GM12878 (cell line): ENCODE measurements around the gene C4orf17. TPM values are rescaled to one million over a fixed set of nuclear protein-coding genes. Genes with fewer than 3 reads are reported as not detected.

ENCODE experiments used
- EGR1 ChIP-seq, 2 experiments: IDR thresholded peaks; 1 replicate in 1 of 2; 2 replicates in 1 of 2; pipeline ENCODE4 v1.6.1; 2011 to 2012; ENCODE audit warnings: low read depth in 2 of 2, low read length in 2 of 2, borderline replicate concordance in 1 of 2, mild to moderate bottlenecking in 1 of 2, moderate library complexity in 1 of 2
- ESRRA ChIP-seq: IDR thresholded peaks from 2 replicates; pipeline ENCODE4 v1.6.1; 2012; ENCODE audit warnings: mild to moderate bottlenecking, low read length, improper control_type of control experiment
- ETV6 ChIP-seq, 2 experiments: fragments of 450-650 bp in 1 of 2; IDR thresholded peaks in 1 of 2; conservative IDR thresholded peaks in 1 of 2; 2 replicates each; pipeline ENCODE4 v1.6.1; 2014; ENCODE audit warnings: antibody characterized with exemption in 1 of 2, borderline replicate concordance in 1 of 2, low read depth in 1 of 2, mild to moderate bottlenecking in 1 of 2, moderate library complexity in 1 of 2
- EZH2 ChIP-seq: IDR thresholded peaks from 2 replicates; pipeline ENCODE4 v1.6.1; 2012; ENCODE audit warnings: low read depth, mild to moderate bottlenecking, control low read depth, inconsistent platforms, low read length, borderline replicate concordance; ENCODE audit not compliant: control insufficient read depth
- GATAD2B ChIP-seq: fragments of 450-650 bp; conservative IDR thresholded peaks from 2 replicates; pipeline ENCODE4 v1.6.1; 2017; ENCODE audit warnings: low read depth, mild to moderate bottlenecking, moderate library complexity
- JUNB ChIP-seq: IDR thresholded peaks from 2 replicates; pipeline ENCODE4 v1.6.1; 2016; ENCODE audit warnings: antibody characterized with exemption, mild to moderate bottlenecking
- KLF5 ChIP-seq: fragments of 450-650 bp; IDR thresholded peaks from 2 replicates; pipeline ENCODE4 v1.6.1; 2014; ENCODE audit warnings: mild to moderate bottlenecking; ENCODE audit not compliant: partially characterized antibody
- LARP7 ChIP-seq: fragments of 450-650 bp; IDR thresholded peaks from 2 replicates; pipeline ENCODE4 v1.6.1; 2017; ENCODE audit warnings: mild to moderate bottlenecking
- NBN ChIP-seq: fragments of 450-650 bp; IDR thresholded peaks from 2 replicates; pipeline ENCODE4 v1.6.1; 2016
- NFXL1 ChIP-seq: fragments of 450-650 bp; IDR thresholded peaks from 2 replicates; pipeline ENCODE4 v1.6.1; 2017; ENCODE audit warnings: antibody characterized with exemption, mild to moderate bottlenecking, borderline replicate concordance
- NR2C2 ChIP-seq: IDR thresholded peaks from 2 replicates; pipeline ENCODE4 v1.6.1; 2011; ENCODE audit warnings: borderline replicate concordance, low read depth; ENCODE audit not compliant: control insufficient read depth, insufficient read length
- POU2F2 ChIP-seq: IDR thresholded peaks from 3 replicates; pipeline ENCODE4 v1.6.1; 2011; ENCODE audit warnings: low read depth, mild to moderate bottlenecking, low read length, borderline replicate concordance
- RB1 ChIP-seq: fragments of 450-650 bp; formaldehyde crosslinking; IDR thresholded peaks from 2 replicates; pipeline ENCODE4 v1.6.1; 2017; ENCODE audit warnings: mild to moderate bottlenecking, borderline replicate concordance
- SIN3A ChIP-seq: IDR thresholded peaks from 2 replicates; pipeline ENCODE4 v1.6.1; 2012; ENCODE audit warnings: low read depth, low read length, improper control_type of control experiment
- TCF12 ChIP-seq: IDR thresholded peaks from 2 replicates; pipeline ENCODE4 v1.6.1; 2011; ENCODE audit warnings: low read depth, mild to moderate bottlenecking, low read length
- USF2 ChIP-seq: IDR thresholded peaks from 2 replicates; pipeline ENCODE4 v1.6.1; 2011; ENCODE audit warnings: low read depth, low read length, improper control_type of control experiment, borderline replicate concordance
- ZNF384 ChIP-seq: IDR thresholded peaks from 2 replicates; pipeline ENCODE4 v1.6.1; 2012; ENCODE audit warnings: low read depth, mild to moderate bottlenecking, low read length, improper control_type of control experiment, borderline replicate concordance
- polyA plus RNA-seq, 11 experiments: library from polyadenylated mRNA; depleted of rRNA in 4 of 11; unstranded in 6 of 11; stranded (reverse) in 5 of 11; fragments of >200 nt; fragmentation: Nextera tagmentation in 4 of 11; fragmentation: Illumina TruSeq in 1 of 11; extraction: Ambion mirVana in 4 of 11; extraction: Trizol in 1 of 11; gene quantifications; 1 replicate in 1 of 11; 2 replicates in 10 of 11; pipeline versions ENCODE4 v1.2.1 to v1.2.3, GENCODE V29; 2011 to 2016; ENCODE audit warnings: inconsistent platforms in 2 of 11, missing spikeins in 2 of 11, low read depth in 1 of 11
- total RNA-seq, 4 experiments: library from RNA; depleted of rRNA in 3 of 4; stranded (reverse); fragments of >200 nt in 3 of 4; fragmentation: Illumina TruSeq in 1 of 4; extraction: Trizol in 1 of 4; gene quantifications; 2 replicates each; pipeline versions ENCODE4 v1.2.1 to v1.2.3, GENCODE V29; 2013 to 2021
- TF ChIP-seq, protein P1 (sequence below): fragments of 450-650 bp; IDR thresholded peaks from 2 replicates; pipeline ENCODE4 v1.6.1; 2018; ENCODE audit warnings: borderline replicate concordance, mild to moderate bottlenecking; ENCODE audit not compliant: partially characterized antibody
- TF ChIP-seq, protein P2 (sequence below): fragments of 450-650 bp; IDR thresholded peaks from 2 replicates; pipeline ENCODE4 v1.6.1; 2017; ENCODE audit warnings: mild to moderate bottlenecking
- TF ChIP-seq, protein P3 (sequence below): fragments of 450-650 bp; IDR thresholded peaks from 2 replicates; pipeline ENCODE4 v1.6.1; 2016; ENCODE audit warnings: mild to moderate bottlenecking
- TF ChIP-seq, protein P4 (sequence below): IDR thresholded peaks from 2 replicates; pipeline ENCODE4 v1.6.1; 2011; ENCODE audit warnings: low read depth, mild to moderate bottlenecking, low read length, moderate library complexity, borderline replicate concordance; ENCODE audit errors: extremely low read depth

C4orf17 gene
- total and polyA plus RNA-seq, 10 of the 15 experiments (the other 5 are each of a cell fraction or from before 2014, with no cell fraction given), result not detected

- TF ChIP-seq, protein P1, sequence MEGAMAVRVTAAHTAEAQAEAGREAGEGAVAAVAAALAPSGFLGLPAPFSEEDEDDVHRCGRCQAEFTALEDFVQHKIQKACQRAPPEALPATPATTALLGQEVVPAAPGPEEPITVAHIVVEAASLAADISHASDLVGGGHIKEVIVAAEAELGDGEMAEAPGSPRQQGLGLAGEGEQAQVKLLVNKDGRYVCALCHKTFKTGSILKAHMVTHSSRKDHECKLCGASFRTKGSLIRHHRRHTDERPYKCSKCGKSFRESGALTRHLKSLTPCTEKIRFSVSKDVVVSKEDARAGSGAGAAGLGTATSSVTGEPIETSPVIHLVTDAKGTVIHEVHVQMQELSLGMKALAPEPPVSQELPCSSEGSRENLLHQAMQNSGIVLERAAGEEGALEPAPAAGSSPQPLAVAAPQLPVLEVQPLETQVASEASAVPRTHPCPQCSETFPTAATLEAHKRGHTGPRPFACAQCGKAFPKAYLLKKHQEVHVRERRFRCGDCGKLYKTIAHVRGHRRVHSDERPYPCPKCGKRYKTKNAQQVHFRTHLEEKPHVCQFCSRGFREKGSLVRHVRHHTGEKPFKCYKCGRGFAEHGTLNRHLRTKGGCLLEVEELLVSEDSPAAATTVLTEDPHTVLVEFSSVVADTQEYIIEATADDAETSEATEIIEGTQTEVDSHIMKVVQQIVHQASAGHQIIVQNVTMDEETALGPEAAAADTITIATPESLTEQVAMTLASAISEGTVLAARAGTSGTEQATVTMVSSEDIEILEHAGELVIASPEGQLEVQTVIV, result no peak
- TF ChIP-seq JUNB (no peak; the same call in 1 of the 2 replicates), RB1 (no peak), ZNF384 (no peak), POU2F2 (peak; percentile 82; the same call in 1 of the 3 replicates), NBN (peak; percentile 94), KLF5 (peak; percentile 82), EZH2 (no peak), GATAD2B (peak; percentile 55; the same call in 1 of the 2 replicates), ESRRA (no peak), ETV6 (conservative IDR thresholded peaks at IDR 0.05 in 1 of 2, IDR thresholded peaks at IDR 0.05 in 1 of 2; ENCODE audit: borderline replicate concordance in 1 of 2, low read depth in 1 of 2) (peak in 1 of 2 experiments; percentile 29; a peak in 1 of 4 replicates), TCF12 (peak; percentile 58; the same call in 1 of the 2 replicates), USF2 (no peak), NR2C2 (no peak), NFXL1 (no peak), EGR1 (IDR thresholded peaks at IDR 0.05; ENCODE audit: borderline replicate concordance in 1 of 2, low read depth in 2 of 2, low read length in 2 of 2) (peak; percentile 39 to 76; a peak in 2 of 3 replicates), LARP7 (no peak), SIN3A (peak; percentile 85; the same call in 1 of the 2 replicates)
- TF ChIP-seq, protein P2, sequence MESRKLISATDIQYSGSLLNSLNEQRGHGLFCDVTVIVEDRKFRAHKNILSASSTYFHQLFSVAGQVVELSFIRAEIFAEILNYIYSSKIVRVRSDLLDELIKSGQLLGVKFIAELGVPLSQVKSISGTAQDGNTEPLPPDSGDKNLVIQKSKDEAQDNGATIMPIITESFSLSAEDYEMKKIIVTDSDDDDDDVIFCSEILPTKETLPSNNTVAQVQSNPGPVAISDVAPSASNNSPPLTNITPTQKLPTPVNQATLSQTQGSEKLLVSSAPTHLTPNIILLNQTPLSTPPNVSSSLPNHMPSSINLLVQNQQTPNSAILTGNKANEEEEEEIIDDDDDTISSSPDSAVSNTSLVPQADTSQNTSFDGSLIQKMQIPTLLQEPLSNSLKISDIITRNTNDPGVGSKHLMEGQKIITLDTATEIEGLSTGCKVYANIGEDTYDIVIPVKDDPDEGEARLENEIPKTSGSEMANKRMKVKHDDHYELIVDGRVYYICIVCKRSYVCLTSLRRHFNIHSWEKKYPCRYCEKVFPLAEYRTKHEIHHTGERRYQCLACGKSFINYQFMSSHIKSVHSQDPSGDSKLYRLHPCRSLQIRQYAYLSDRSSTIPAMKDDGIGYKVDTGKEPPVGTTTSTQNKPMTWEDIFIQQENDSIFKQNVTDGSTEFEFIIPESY, result 0 out of 2 replicates have a peak, but pooled peaks have one; percentile 11
- TF ChIP-seq, protein P3, sequence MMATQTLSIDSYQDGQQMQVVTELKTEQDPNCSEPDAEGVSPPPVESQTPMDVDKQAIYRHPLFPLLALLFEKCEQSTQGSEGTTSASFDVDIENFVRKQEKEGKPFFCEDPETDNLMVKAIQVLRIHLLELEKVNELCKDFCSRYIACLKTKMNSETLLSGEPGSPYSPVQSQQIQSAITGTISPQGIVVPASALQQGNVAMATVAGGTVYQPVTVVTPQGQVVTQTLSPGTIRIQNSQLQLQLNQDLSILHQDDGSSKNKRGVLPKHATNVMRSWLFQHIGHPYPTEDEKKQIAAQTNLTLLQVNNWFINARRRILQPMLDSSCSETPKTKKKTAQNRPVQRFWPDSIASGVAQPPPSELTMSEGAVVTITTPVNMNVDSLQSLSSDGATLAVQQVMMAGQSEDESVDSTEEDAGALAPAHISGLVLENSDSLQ, result peak; percentile 97
- TF ChIP-seq, protein P4, sequence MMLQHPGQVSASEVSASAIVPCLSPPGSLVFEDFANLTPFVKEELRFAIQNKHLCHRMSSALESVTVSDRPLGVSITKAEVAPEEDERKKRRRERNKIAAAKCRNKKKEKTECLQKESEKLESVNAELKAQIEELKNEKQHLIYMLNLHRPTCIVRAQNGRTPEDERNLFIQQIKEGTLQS, result peak; percentile 26; the same call in 1 of the 2 replicates
Measured at GRCh38 chr4:99563310-99564186, 52.7 kb downstream of the C4orf17 start, which contains the start of gene TRMT10A (continued).
